Kidney (tissue), 14 donors: ENCODE measurements around the gene HSF2BP. TPM values are rescaled to one million over a fixed set of nuclear protein-coding genes. Genes with fewer than 3 reads are reported as not detected.
"Not testable (repeated sequence)": the region's sequence is repeated elsewhere in the genome, so short reads cannot be mapped to it uniquely, and the experiment has no call there.

Experiments
- DNase-seq, 5 donors: peaks; one replicate each; pipeline ENCODE4 v3.0.0-alpha.2; 2013 to 2020
- FAIRE-seq: peaks from 2 replicates; lab custom pipeline; 2012; peaks lifted over from hg19 to GRCh38; lab: Jason Lieb, UNC
- H3K27ac ChIP-seq, 2 donors: one replicate each; pipeline ENCODE4 v1.7.0; 2013; ENCODE audit warnings: low read depth in 2 of 2, low read length in 2 of 2, inconsistent platforms in 1 of 2
- H3K27me3 ChIP-seq: one replicate; pipeline ENCODE4 v1.7.1; 2013; ENCODE audit warnings: low read length, inconsistent platforms; ENCODE audit not compliant: control insufficient read depth, insufficient read depth
- H3K36me3 ChIP-seq, 3 donors: one replicate each; pipeline versions ENCODE4 v1.7.0 to v1.7.1; 2013; ENCODE audit warnings: low read length in 3 of 3, control low read depth in 1 of 3, inconsistent platforms in 1 of 3; ENCODE audit not compliant: insufficient read depth in 3 of 3, control insufficient read depth in 2 of 3
- H3K4me1 ChIP-seq, 3 donors: one replicate each; pipeline versions ENCODE4 v1.7.0 to v1.7.1; 2013; ENCODE audit warnings: low read length in 3 of 3, inconsistent platforms in 1 of 3, low read depth in 1 of 3; ENCODE audit not compliant: control insufficient read depth in 2 of 3, insufficient read depth in 2 of 3
- H3K4me3 ChIP-seq, 3 donors: one replicate each; pipeline versions ENCODE4 v1.7.0 to v1.8.1; 2013; ENCODE audit warnings: low read length in 3 of 3, control low read depth in 1 of 3, inconsistent platforms in 1 of 3
- H3K9ac ChIP-seq, 3 donors: one replicate each; pipeline versions ENCODE4 v1.7.0 to v1.7.1; 2013; ENCODE audit warnings: low read length in 3 of 3, control low read depth in 1 of 3, inconsistent platforms in 1 of 3
- H3K9me3 ChIP-seq, 3 donors: one replicate each; pipeline versions ENCODE4 v1.7.0 to v1.7.1; 2013; ENCODE audit warnings: low read length in 3 of 3, control low read depth in 1 of 3, inconsistent platforms in 1 of 3; ENCODE audit not compliant: control insufficient read depth in 2 of 3, insufficient read depth in 1 of 3
- CTCF ChIP-seq: IDR thresholded peaks from 3 replicates; pipeline ENCODE4 v1.5.1; 2012; ENCODE audit warnings: mild to moderate bottlenecking, moderate library complexity, borderline replicate concordance; ENCODE audit not compliant: insufficient read depth; ENCODE audit errors: extremely low read depth
- intact Hi-C: fragments of 100-400 bp; cut with DNase I; formaldehyde crosslinking; loops from one replicate; pipeline ENCODE4 v1.11.1; 2022
- polyA plus RNA-seq: library from polyadenylated mRNA; stranded (reverse); fragments of 350-450 nt; fragmentation: Illumina TruSeq; extraction: RNeasy Lipid Tissue Mini Kit (QIAGEN cat#74804); gene quantifications from one replicate; pipeline ENCODE4 v1.2.3, GENCODE V29; 2014; ENCODE audit warnings: low read depth, low replicate concordance; ENCODE audit not compliant: insufficient read depth
- total RNA-seq: library from RNA; stranded (reverse); fragmentation: NEBNext Ultra II Directional; extraction: Animal tissue kit (Norgen Biotek cat#: 25700); gene quantifications from one replicate; pipeline ENCODE4 v1.2.1, GENCODE V29; 2021
- donor health status: control.
- donor health status: control.
- donor health status: control.
- donor health status: control.
- donor health status: control.
- donor health status: DM: yes; HTN: yes; CAD: no.
- donor health status: Normal renal cell carcinoma (clear cell type).

Gene HSF2BP
- total and polyA plus RNA-seq, 2 donors from 2014 or later: 0.19 to 0.60 TPM

GRCh38 chr21:43622796-43623195, 36.5 kb downstream of the HSF2BP start:
- no peak for FAIRE-seq
- Histone ChIP-seq H3K9ac (no peak overlapping the region), H3K27me3 (no peaks in the 10 kb centered on the region), H3K4me3 (no peak overlapping the region), H3K9me3 (no peaks in the 10 kb centered on the region), H3K4me1 (peaks cover 0 to under 1% (median 0%) of the 10 kb centered on the region in 3 donors), H3K36me3 (no peaks in the 10 kb centered on the region), H3K27ac (no peak overlapping the region)
- DNase-seq: no peak
- TF ChIP-seq CTCF: no peak
- intact Hi-C loops: no loop called here

GRCh38 chr21:43619856-43620255, 39.4 kb downstream of the HSF2BP start:
- DNase-seq: no peak
- no peak for FAIRE-seq
- Histone ChIP-seq H3K27ac (no peak overlapping the region), H3K27me3 (no peaks in the 10 kb centered on the region), H3K9me3 (no peaks in the 10 kb centered on the region), H3K4me1 (no peaks in the 10 kb centered on the region), H3K4me3 (no peak overlapping the region), H3K36me3 (no peaks in the 10 kb centered on the region), H3K9ac (no peak overlapping the region)
- no peak for TF ChIP-seq CTCF
- intact Hi-C loops: no loop called here

- DNase-seq (no peak), FAIRE-seq (no peak)
- no peaks in the 10 kb centered on the region for H3K4me1 ChIP-seq
- no peaks in the 10 kb centered on the region for H3K9me3 ChIP-seq
- TF ChIP-seq CTCF: no peak
- no peak overlapping the region for H3K27ac ChIP-seq
- no peak overlapping the region for H3K4me3 ChIP-seq
- H3K9ac ChIP-seq: no peak overlapping the region
- H3K36me3 ChIP-seq: no peaks in the 10 kb centered on the region
- intact Hi-C loops: no loop called here
- H3K27me3 ChIP-seq: no peaks in the 10 kb centered on the region
Observed at GRCh38 chr21:43619344-43619743, 39.9 kb downstream of the HSF2BP start.

GRCh38 chr21:43618940-43619339, 40.3 kb downstream of the HSF2BP start:
- H3K36me3 ChIP-seq: no peaks in the 10 kb centered on the region
- H3K9ac ChIP-seq: no peak overlapping the region
- H3K27me3 ChIP-seq: no peaks in the 10 kb centered on the region
- DNase-seq (no peak), FAIRE-seq (no peak)
- TF ChIP-seq CTCF: no peak
- no peak overlapping the region for H3K4me3 ChIP-seq
- H3K4me1 ChIP-seq: no peaks in the 10 kb centered on the region
- intact Hi-C loops: no loop called here
- no peaks in the 10 kb centered on the region for H3K9me3 ChIP-seq
- H3K27ac ChIP-seq: no peak overlapping the region

- H3K4me3 ChIP-seq, H3K27me3 ChIP-seq, H3K36me3 ChIP-seq, H3K27ac ChIP-seq, H3K9ac ChIP-seq, H3K9me3 ChIP-seq, DNase-seq, FAIRE-seq, intact Hi-C loops, H3K4me1 ChIP-seq: not testable (repeated sequence)
Observed at GRCh38 chr21:43616861-43617260, 42.4 kb downstream of the HSF2BP start.
